NCI-H1436 treated with DMSO at 0.1 percent for 48 hours (cell line): ENCODE measurements around the gene OSBPL6.
A peak's percentile ranks its signal among the peaks of the same experiment; 100 is the strongest.
"Not testable (repeated sequence)": the region's sequence is repeated elsewhere in the genome, so short reads cannot be mapped to it uniquely, and the experiment has no call there.

Experiments used
- DNase-seq: peaks from one replicate; lab custom pipeline; 2025; lab: John Stamatoyannopoulos, UW

The OSBPL6 gene

GRCh38 chr2:178301649-178302238 is 107.4 kb downstream of the OSBPL6 start:
- DNase-seq, result no peak

DNA sequence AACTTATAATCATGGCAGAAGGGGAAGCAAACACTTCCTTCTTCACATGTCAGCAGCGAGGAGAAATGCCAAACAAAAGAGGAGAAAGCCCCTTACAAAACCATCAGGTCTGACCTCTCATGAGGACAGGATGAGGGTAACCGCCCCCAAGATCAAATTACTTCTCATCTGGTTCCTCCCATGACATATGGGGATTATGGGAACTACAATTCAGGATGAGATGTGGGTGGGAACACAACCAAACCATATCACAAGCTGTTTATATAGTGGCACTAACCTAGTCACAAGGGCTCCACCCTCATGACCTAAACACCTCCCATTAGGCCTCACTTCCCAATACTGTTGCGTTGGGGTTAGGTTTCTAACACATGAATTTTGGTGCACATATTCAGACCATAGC is 110.0 kb downstream of the OSBPL6 start:
- no peak for DNase-seq

GRCh38 chr2:178306352-178307073 is 112.2 kb downstream of the OSBPL6 start:
- DNase-seq, result peak; percentile 53

GRCh38 chr2:178307650-178308049 is 113.3 kb downstream of the OSBPL6 start:
- DNase-seq, result no peak

- DNase-seq, result no peak
Observed at GRCh38 chr2:178309541-178309940, 115.2 kb downstream of the OSBPL6 start.

GRCh38 chr2:178315078-178315477 is 120.8 kb downstream of the OSBPL6 start:
- no peak for DNase-seq

GRCh38 chr2:178315488-178315948 is 121.2 kb downstream of the OSBPL6 start:
- DNase-seq, result no peak

GRCh38 chr2:178317811-178318210 is 123.5 kb downstream of the OSBPL6 start:
- no peak for DNase-seq

GRCh38 chr2:178320011-178320585 is 125.8 kb downstream of the OSBPL6 start:
- DNase-seq, result no peak

GRCh38 chr2:178322068-178322467 is 127.8 kb downstream of the OSBPL6 start:
- no peak for DNase-seq

GRCh38 chr2:178323331-178323730 is 129.0 kb downstream of the OSBPL6 start:
- DNase-seq, result not testable (repeated sequence)

DNA sequence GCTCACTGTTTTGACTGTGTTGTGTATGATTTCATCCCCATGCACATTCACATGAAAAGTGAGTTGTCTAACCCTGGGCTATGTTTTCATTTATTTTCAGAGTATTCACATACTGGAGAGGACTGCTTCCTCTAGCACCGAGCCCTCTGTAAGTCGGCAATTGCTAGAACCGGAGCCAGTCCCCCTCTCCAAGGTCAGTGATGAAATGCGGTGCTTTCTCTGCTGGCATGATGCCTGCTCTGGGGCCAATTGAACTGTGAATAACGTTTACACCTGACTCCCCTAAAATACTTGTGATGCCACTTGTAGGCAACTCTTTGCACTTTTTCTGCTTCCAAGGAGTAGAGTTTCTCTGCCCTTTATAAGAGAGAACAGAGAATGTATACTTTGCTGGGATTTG is 129.8 kb downstream of the OSBPL6 start:
- DNase-seq, result no peak

DNA sequence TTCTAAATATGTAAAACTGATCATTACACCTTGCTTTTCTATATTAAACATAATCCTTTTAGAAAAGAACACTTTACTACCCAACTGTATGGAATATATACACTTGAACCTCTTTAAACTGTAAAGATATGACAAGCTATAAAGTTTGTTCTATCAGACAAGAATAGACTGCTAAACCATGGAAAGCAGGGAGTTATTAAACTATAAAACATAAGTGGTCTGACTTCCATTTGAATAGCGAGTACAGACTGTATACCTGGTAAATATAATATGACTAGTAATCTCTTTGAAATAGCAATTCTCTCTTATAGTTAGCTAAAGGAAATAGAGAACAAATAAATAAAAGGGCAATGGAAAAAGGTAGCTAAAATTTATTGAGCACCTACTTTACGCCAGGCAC is 131.0 kb downstream of the OSBPL6 start:
- no peak for DNase-seq

DNA sequence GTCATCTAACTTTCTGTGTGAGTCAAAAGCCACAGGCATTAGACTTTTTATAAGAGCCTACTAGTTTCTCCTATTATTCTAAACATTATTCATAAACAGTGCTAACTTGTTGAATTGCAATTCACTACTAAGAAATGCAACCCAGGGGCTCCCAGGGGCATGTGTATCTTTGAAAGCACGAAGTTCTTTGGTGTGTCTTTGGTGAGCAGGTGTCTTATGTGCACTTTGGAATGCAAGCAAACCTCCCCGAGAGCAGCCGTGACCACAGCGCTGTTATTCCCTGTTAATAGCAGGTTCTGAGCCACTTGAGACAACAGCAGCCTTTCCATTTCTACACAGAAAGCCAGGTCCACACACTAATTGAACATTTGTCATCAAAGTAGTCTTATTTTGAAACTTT is 133.2 kb downstream of the OSBPL6 start:
- DNase-seq, result no peak

- DNase-seq, result no peak
Observed at GRCh38 chr2:178328037-178328436, 133.7 kb downstream of the OSBPL6 start.

DNA sequence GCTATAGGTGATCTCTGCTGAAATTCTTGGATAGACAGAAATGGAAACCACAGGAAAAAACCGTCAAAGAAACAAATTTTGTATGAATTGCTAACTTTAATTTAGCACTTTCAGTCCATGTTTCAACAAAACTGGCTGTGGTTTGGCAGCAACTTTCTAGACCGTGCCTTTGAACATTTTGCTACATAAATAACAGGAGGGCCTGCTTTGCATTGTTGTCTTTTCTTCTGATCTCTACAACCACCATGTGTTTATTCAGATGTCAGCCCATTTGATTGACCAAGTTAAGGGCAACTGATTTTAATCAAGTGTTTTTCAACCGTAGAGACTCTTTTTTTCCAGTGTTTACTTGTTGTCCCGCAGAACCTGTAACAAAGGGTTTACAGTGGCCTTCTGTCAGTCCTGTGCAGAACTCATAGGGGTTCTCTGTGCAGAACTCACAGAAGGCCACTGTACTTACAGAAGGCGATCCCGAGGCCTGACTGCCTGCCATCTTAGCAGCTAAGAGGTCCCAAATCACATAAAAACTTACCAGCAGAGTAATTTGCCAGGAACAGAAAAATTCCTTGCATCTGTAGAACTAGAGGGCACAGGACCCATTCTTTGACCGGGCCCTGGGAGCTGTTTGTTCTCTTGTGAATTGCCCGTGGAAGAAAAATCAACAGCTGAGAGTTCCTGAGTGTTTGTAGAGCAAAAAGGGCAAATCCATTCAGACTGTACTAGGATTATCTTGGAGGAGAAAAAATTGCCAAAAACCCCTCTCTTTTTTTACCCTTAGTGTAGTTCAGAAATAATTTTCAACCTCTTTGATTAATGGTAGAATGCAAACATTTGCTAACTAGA is 136.1 kb downstream of the OSBPL6 start:
- DNase-seq, result no peak

DNA sequence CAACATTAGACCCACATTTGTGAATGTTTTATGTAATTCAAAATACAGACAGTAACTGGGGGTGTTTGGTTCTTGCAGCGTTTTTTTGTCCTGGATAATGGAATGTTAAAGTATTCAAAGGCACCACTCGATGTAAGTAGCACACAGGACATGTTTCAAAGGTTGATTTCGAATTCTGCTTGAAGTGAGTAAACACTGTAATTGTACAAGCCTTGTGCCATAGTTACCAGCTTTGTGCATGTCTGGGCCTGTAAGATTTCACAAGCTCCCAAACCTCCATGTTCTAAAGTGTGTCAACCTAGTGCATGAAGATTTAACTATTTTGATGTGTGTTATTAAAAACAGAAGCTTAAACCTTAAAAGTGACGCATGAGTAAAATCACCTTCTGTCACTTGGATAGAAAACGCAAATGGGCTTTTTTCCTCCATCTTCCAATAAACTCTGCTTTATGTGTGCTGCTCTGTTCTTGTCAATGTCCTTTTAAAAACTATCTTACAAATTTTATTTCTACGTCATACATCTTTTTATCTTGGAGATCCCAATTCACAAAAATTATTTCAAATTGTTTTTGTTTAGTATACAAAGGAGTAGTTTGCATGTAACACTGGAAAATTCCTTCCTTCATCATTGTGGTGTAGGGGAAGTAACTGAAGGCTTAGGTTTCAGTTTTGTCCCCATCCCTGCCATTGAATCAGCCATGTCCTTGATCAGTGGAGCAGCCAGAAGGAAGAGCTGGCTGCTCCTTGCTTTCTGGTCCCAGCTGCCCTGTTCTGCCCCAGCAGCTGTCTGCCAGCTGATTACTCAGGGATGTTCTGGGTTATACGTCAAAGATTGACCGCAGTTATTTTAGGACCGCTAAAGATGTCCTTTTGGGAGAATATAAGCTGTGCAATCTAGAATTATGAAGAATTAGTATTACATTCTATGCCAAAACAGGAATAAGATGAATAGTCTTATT is 137.4 kb downstream of the OSBPL6 start:
- no peak for DNase-seq

GRCh38 chr2:178333851-178334250 is 139.5 kb downstream of the OSBPL6 start:
- DNase-seq, result no peak

- no peak for DNase-seq
Observed at GRCh38 chr2:178335230-178335629, 140.9 kb downstream of the OSBPL6 start.

- no peak for DNase-seq
Observed at GRCh38 chr2:178344121-178344520, 149.8 kb downstream of the OSBPL6 start.

DNA sequence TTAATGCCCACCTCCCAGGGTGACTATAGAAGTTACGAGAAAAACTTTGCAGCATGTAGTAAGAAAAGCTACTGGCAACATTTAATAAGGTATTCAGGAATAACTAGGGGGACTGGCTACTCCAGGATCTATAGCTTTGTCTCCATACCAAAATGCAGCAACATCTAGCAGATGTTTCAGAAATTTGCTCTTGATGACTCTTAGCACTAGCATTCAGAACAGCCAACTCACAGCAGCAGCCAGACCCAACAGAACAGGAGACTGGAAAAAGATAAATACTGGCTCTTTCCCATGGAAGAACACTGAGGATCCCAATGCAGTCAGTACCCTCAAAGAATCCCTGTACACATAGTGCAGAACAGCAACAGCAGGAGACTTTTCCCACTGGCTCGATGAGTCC is 151.6 kb downstream of the OSBPL6 start:
- no peak for DNase-seq
